ENCODE data around the gene GUSB. TPM values are rescaled to one million over a fixed set of nuclear protein-coding genes. Genes with fewer than 3 reads are reported as not detected.
A peak's percentile ranks its signal among the peaks of the same experiment; 100 is the strongest.

The GUSB gene
- total and polyA plus RNA-seq, 2 of the 8 experiments (the other 6 are each of a cell fraction or from before 2014, with no cell fraction given), result 43.6 to 71.3 TPM

- Histone ChIP-seq H4K5ac (ENCODE audit: insufficient read length, low read depth, low read length) (no peak overlapping the region), H3K36me3 (ENCODE audit: control insufficient read depth in 2 of 4, insufficient read depth in 4 of 4, low read length in 3 of 4) (peaks cover 19 to 45% (median 30%) of the 10 kb centered on the region in 4 experiments; a peak in 7 of 8 replicates), H3K23ac (ENCODE audit: insufficient read length) (no peak overlapping the region), H2BK5ac (ENCODE audit: low read depth, low read length) (no peak overlapping the region), H3K9me3 (ENCODE audit: insufficient read depth in 2 of 2, low read depth in 1 of 2, low read length in 1 of 2) (no peaks in the 10 kb centered on the region), H3K9ac (replicated peaks in 1 of 4; ENCODE audit: extremely low read depth in 1 of 4, low read depth in 3 of 4, low read length in 3 of 4) (no peak overlapping the region), H4K8ac (ENCODE audit: extremely low read depth, insufficient read depth, low read length) (no peak overlapping the region), H3K27me3 (replicated peaks in 1 of 4; ENCODE audit: control insufficient read depth in 3 of 4, extremely low read depth in 1 of 4, insufficient read depth in 3 of 4, low read length in 3 of 4) (no peaks in the 10 kb centered on the region), H2BK15ac (ENCODE audit: low read length) (no peak overlapping the region), H3K14ac (ENCODE audit: insufficient read length) (no peak overlapping the region), H3K4ac (replicated peaks; ENCODE audit: insufficient read length, low read depth, low read length) (no peak overlapping the region), H3K4me3 (ENCODE audit: extremely low read depth in 1 of 4, insufficient read depth in 2 of 4, low read depth in 3 of 4, low read length in 4 of 4) (no peak overlapping the region), H4K91ac (replicated peaks; ENCODE audit: insufficient read length, low read length) (no peak overlapping the region), H3K18ac (ENCODE audit: extremely low read depth, low read length) (no peak overlapping the region), H2BK12ac (ENCODE audit: low read depth, low read length) (no peak overlapping the region), H3K4me1 (replicated peaks in 1 of 4; ENCODE audit: control insufficient read depth in 3 of 4, insufficient read depth in 4 of 4, low read length in 3 of 4) (peaks cover 0 to 6% (median 2%) of the 10 kb centered on the region in 4 experiments; a peak in 3 of 7 replicates), H3K27ac (ENCODE audit: low read depth, low read length) (no peak overlapping the region), H3K79me2 (ENCODE audit: control insufficient read depth in 1 of 2, insufficient read depth in 2 of 2, low read length in 2 of 2) (peaks cover 0 to 16% of the 10 kb centered on the region in 2 experiments; a peak in 2 of 4 replicates), H3K79me1 (ENCODE audit: low read depth, low read length) (no peaks in the 10 kb centered on the region; the same call in none of the 2 replicates), H2AK5ac (ENCODE audit: low read depth, low read length) (no peak overlapping the region), H2BK120ac (replicated peaks; ENCODE audit: low read depth, low read length) (no peak overlapping the region), H2AFZ (ENCODE audit: low read length) (no peak overlapping the region), H3K56ac (replicated peaks; ENCODE audit: insufficient read length, low read depth, low read length) (no peak overlapping the region), H4K20me1 (replicated peaks in 1 of 2; ENCODE audit: control insufficient read depth in 1 of 2, insufficient read depth in 2 of 2, low read length in 2 of 2) (peaks cover 7 to 21% of the 10 kb centered on the region in 2 experiments), H3K23me2 (ENCODE audit: low read depth, low read length) (no peaks in the 10 kb centered on the region), H2BK20ac (ENCODE audit: low read length) (no peak overlapping the region), H3K4me2 (ENCODE audit: insufficient read depth in 1 of 2, low read depth in 2 of 2, low read length in 2 of 2) (no peak overlapping the region)
- 90% methylated on average over 16 of the region's 16 CpGs; no CpG with 5 or more reads in 1 of the 2 experiments for WGBS, 2 experiments (ENCODE audit: extremely low coverage in 1 of 2, insufficient coverage in 1 of 2, insufficient read length in 1 of 2, insufficient replicate concordance in 2 of 2, low coverage in 1 of 2, low lambda C conversion rate in 2 of 2, missing lambda C conversion rate in 1 of 2)
- TF ChIP-seq POLR2AphosphoS5 (IDR thresholded peaks at IDR 0.05; ENCODE audit: low read depth, low read length), result peak; percentile 42; the same call in 1 of the 2 replicates
- no peak for TF ChIP-seq HDAC2 (IDR thresholded peaks at IDR 0.05; ENCODE audit: borderline replicate concordance in 1 of 2, low read depth in 2 of 2, low read length in 2 of 2)
- CTCF ChIA-PET (ENCODE audit: partially characterized antibody), result no interaction called here
- FAIRE-seq, result no peak
- POLR2A ChIA-PET (ENCODE audit: partially characterized antibody), result interaction anchor here (1.4 to 2.6 kb wide), 2 partner anchors 9 to 18 kb away, joined by 8 read pairs; no protein-coding TSS in a partner anchor
- no peak for DNase-seq (ENCODE audit: low read depth in 1 of 2, low spot score in 2 of 2)
These were observed 5.3 kb downstream of the GUSB start for GRCh38 chr7:65976659-65977196.

Data from H1 (cell line).